A549 (cell line): Measurements from ENCODE around the gene NUDT9. TPM values are rescaled to one million over a fixed set of nuclear protein-coding genes. Genes with fewer than 3 reads are reported as not detected.
"Not testable (repeated sequence)": the region's sequence is repeated elsewhere in the genome, so short reads cannot be mapped to it uniquely, and the experiment has no call there.

ENCODE experiments used
- ATAC-seq, 2 experiments: fragments of 200-7000 bp in 1 of 2; fragments of >200 bp in 1 of 2; cut with Nextera tagmentation in 1 of 2; cut with Tn5 transposase in 1 of 2; 3 replicates each; pipeline versions ENCODE4 v1.8.0 to v1.9.1; 2018 to 2020; ENCODE audit warnings: mild to moderate bottlenecking in 1 of 2, moderate library complexity in 1 of 2
- CTCF ChIA-PET: fragments of 300-600 bp; sonication (Branson Sonifier 250); formaldehyde crosslinking; extraction: SDS; loops from one replicate; lab custom pipeline; 2021; ENCODE audit warnings: antibody characterized with exemption, inconsistent platforms; lab: Yijun Ruan, JAX
- POLR2A ChIA-PET: fragments of 350-600 bp; formaldehyde crosslinking; extraction: SDS; loops from one replicate; lab custom pipeline; 2021; ENCODE audit warnings: antibody characterized with exemption, inconsistent platforms; lab: Yijun Ruan, JAX
- DNase-seq, 2 experiments: peaks; one replicate each; pipeline versions ENCODE4 v3.0.0 to v3.0.0-alpha.2; 2011 to 2016; ENCODE audit warnings: low read depth in 1 of 2, low spot score in 1 of 2
- FAIRE-seq: peaks from 2 replicates; lab custom pipeline; 2011; peaks lifted over from hg19 to GRCh38; lab: Jason Lieb, UNC
- H3K27ac ChIP-seq, 2 experiments: fragments of >200 bp; sonication (Bioruptor Twin); formaldehyde crosslinking; 3 replicates each; pipeline ENCODE4 v1.5.1; 2016 to 2017
- H3K4me1 ChIP-seq: fragments of >200 bp; sonication (Bioruptor Twin); formaldehyde crosslinking; 3 replicates; pipeline ENCODE4 v1.6.1; 2016
- H3K4me2 ChIP-seq: fragments of >200 bp; sonication (Bioruptor Twin); formaldehyde crosslinking; 3 replicates; pipeline ENCODE4 v1.6.1; 2016
- H3K4me3 ChIP-seq: fragments of >200 bp; sonication (Bioruptor Twin); formaldehyde crosslinking; 3 replicates; pipeline ENCODE4 v1.5.1; 2016
- H3K9me3 ChIP-seq: fragments of >200 bp; sonication (Bioruptor Twin); formaldehyde crosslinking; 3 replicates; pipeline ENCODE4 v1.6.1; 2016
- CHD2 ChIP-seq: fragments of 150-350 bp; IDR thresholded peaks from 2 replicates; pipeline ENCODE4 v1.6.1; 2014; ENCODE audit warnings: low read length; ENCODE audit not compliant: partially characterized antibody
- EHF ChIP-seq: fragments of 250-450 bp; sonication (Bioruptor Pico); IDR thresholded peaks from 2 replicates; pipeline ENCODE4 v1.5.0; 2020; ENCODE audit warnings: mild to moderate bottlenecking
- ESRRA ChIP-seq: fragments of 150-350 bp; IDR thresholded peaks from 2 replicates; pipeline ENCODE4 v1.6.1; 2014; ENCODE audit warnings: mild to moderate bottlenecking, low read length, borderline replicate concordance
- FOSB ChIP-seq: fragments of 250-450 bp; sonication (Bioruptor Pico); IDR thresholded peaks from 2 replicates; pipeline ENCODE4 v1.5.0; 2020; ENCODE audit warnings: mild to moderate bottlenecking, moderate library complexity
- FOSL2 ChIP-seq, 2 experiments: fragments of 450-650 bp in 1 of 2; fragments of >200 bp in 1 of 2; sonication (Bioruptor Twin) in 1 of 2; formaldehyde crosslinking; IDR thresholded peaks; 2 replicates each; pipeline versions ENCODE4 v1.5.0 to v1.6.1; 2016 to 2020; ENCODE audit warnings: mild to moderate bottlenecking in 1 of 2, moderate library complexity in 1 of 2
- FOXS1 ChIP-seq: fragments of 250-450 bp; sonication (Bioruptor Pico); IDR thresholded peaks from 2 replicates; pipeline ENCODE4 v1.5.0; 2020; ENCODE audit warnings: mild to moderate bottlenecking, moderate library complexity
- GATA3 ChIP-seq: IDR thresholded peaks from 2 replicates; pipeline ENCODE4 v1.6.1; 2012; ENCODE audit warnings: borderline replicate concordance
- HOXA7 ChIP-seq: fragments of 250-450 bp; sonication (Bioruptor Pico); IDR thresholded peaks from 2 replicates; pipeline ENCODE4 v1.5.0; 2020; ENCODE audit warnings: mild to moderate bottlenecking, moderate library complexity
- HOXB5 ChIP-seq: fragments of 250-450 bp; sonication (Bioruptor Pico); IDR thresholded peaks from 2 replicates; pipeline ENCODE4 v1.5.0; 2020; ENCODE audit warnings: mild to moderate bottlenecking, moderate library complexity
- JUN ChIP-seq, 2 experiments: fragments of >200 bp; sonication (Bioruptor Twin); formaldehyde crosslinking; IDR thresholded peaks; 2 replicates in 1 of 2; 3 replicates in 1 of 2; pipeline ENCODE4 v1.6.1; 2016 to 2017
- KDM5A ChIP-seq: fragments of 200-600 bp; sonication (generic); IDR thresholded peaks from 2 replicates; pipeline ENCODE4 v1.6.1; 2016; ENCODE audit warnings: antibody characterized with exemption, mild to moderate bottlenecking
- MAFK ChIP-seq: fragments of 450-650 bp; IDR thresholded peaks from 2 replicates; pipeline ENCODE4 v1.6.1; 2014; ENCODE audit not compliant: partially characterized antibody
- MAX ChIP-seq: IDR thresholded peaks from 2 replicates; pipeline ENCODE4 v1.6.1; 2012
- POLR2A ChIP-seq: IDR thresholded peaks from 2 replicates; pipeline ENCODE4 v1.6.1; 2012; ENCODE audit warnings: mild to moderate bottlenecking, low read length
- RARB ChIP-seq: fragments of 250-450 bp; sonication (Bioruptor Pico); IDR thresholded peaks from 2 replicates; pipeline ENCODE4 v1.8.0; 2021; ENCODE audit warnings: mild to moderate bottlenecking, moderate library complexity
- RFX5 ChIP-seq: fragments of 450-650 bp; IDR thresholded peaks from 2 replicates; pipeline ENCODE4 v1.7.1; 2014; ENCODE audit warnings: antibody characterized with exemption, mild to moderate bottlenecking, moderate library complexity
- SMC3 ChIP-seq: fragments of >200 bp; sonication (Bioruptor Twin); formaldehyde crosslinking; IDR thresholded peaks from 3 replicates; pipeline ENCODE4 v1.6.1; 2018; ENCODE audit warnings: inconsistent platforms
- SREBF2 ChIP-seq: fragments of 450-650 bp; IDR thresholded peaks from 2 replicates; pipeline ENCODE4 v1.6.1; 2014; ENCODE audit warnings: mild to moderate bottlenecking, moderate library complexity
- WGBS: methylation state at CpG from one replicate; pipeline ENCODE4 v1.1.6; 2017; ENCODE audit errors: missing lambda C conversion rate; 5-methylcytosine and 5-hydroxymethylcytosine counted together
- polyA plus RNA-seq, 4 experiments: library from polyadenylated mRNA; depleted of rRNA in 3 of 4; stranded (reverse); fragments of >200 nt; fragmentation: RNase III in 1 of 4; extraction: RNeasy Plus Mini Kit Qiagen cat#74134 plus additional on column Dnase treatment in 1 of 4; gene quantifications; 2 replicates in 3 of 4; 3 replicates in 1 of 4; pipeline ENCODE4 v1.2.3, GENCODE V29; 2011 to 2017
- TF ChIP-seq, protein P1 (sequence below): IDR thresholded peaks from 2 replicates; pipeline ENCODE4 v1.6.1; 2012; ENCODE audit warnings: low read depth, borderline replicate concordance

NUDT9 gene
- polyA plus RNA-seq, 2 of the 4 experiments (the other 2 are of a cell fraction) = 36.7 to 44.0 TPM

DNA sequence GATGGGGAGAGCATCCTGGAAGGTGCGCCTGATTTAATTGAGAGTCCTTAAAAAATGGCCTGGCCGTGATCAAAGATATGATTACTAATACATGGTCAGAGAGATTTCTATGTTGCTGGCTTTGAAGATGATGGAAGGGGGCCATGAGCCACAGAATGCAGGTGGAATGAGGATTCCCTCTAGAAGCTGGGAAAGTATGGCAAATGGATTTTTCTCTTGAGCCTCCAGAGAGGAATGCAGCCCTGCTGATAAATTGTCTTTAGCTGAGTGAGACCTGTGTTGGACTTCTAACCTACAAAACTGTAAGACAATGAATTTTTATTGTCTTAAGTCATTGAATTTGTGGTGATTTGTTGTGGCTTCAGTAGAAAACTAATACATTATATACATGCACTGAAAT lies 7.7 kb downstream of the NUDT9 start (continued):
- TF ChIP-seq FOSL2 (IDR thresholded peaks at IDR 0.05) (no peak), FOSL2 (CRISPR knock-in tag; IDR thresholded peaks at IDR 0.05) (no peak)

DNA sequence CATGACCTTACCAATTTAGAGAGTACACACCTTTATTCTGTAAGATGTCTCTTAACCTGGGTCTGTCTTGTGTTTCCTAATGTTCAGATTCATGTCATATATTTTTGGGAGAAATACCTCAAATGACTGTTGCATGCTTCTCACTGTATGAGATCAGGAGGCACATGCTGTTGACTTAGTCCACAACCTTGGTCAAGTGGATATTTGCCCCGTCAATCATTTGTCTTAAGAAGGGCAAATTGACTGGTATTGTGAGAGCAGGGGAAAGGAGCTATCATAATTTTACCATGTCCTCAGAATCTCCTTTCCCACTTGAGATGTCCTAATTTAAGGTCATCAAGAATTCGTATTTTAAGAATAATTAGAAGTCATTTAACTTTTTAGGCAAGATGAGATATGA lies 11.0 kb downstream of the NUDT9 start:
- 85% methylated on average over 2 of the region's 2 CpGs for WGBS
- TF ChIP-seq HOXA7 (CRISPR knock-in tag) (no peak), MAFK (no peak), FOXS1 (no peak)

DNA sequence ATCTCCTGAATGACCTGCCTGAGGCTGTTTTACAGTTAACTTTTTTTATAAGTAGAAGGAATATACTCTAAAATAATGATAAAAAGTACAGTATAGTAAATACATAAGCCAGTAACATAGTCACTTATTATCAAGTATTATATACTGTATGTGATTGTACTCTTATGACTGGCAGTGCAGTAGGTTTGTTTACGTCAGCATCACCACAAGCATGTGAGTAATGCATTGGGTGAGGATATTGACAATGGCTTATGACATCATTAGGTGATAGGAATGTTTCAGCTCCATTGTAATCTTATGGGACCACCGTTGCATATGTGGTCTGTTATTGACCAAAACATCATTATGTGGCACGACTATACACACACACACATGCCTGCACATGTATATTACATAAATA lies 20.5 kb downstream of the NUDT9 start:
- 84% methylated on average over 3 of the region's 3 CpGs for WGBS
- CTCF ChIA-PET = interaction anchor here (1.0 kb wide), 2 partner anchors 11 to 67 kb away, joined by 3 read pairs; no protein-coding TSS in a partner anchor
- no peak overlapping the region for H3K4me3 ChIP-seq
- no peak for FAIRE-seq
- no peak for DNase-seq
- ATAC-seq = no peak
- H3K4me2 ChIP-seq = no peak overlapping the region
- no peak overlapping the region for H3K27ac ChIP-seq
- POLR2A ChIA-PET = no interaction called here
- no peaks in the 10 kb centered on the region for H3K4me1 ChIP-seq
- no peaks in the 10 kb centered on the region for H3K9me3 ChIP-seq
- TF ChIP-seq POLR2A (no peak), CHD2 (no peak), FOSB (CRISPR knock-in tag) (no peak)

More for the DNA sequence above, 11.0 kb downstream of the NUDT9 start:
- DNase-seq (no peak), ATAC-seq (no peak), FAIRE-seq (no peak)
- H3K4me3 ChIP-seq = no peak overlapping the region
- no peaks in the 10 kb centered on the region for H3K9me3 ChIP-seq
- CTCF ChIA-PET = no interaction called here
- POLR2A ChIA-PET = no interaction called here
- no peak overlapping the region for H3K4me2 ChIP-seq
- H3K27ac ChIP-seq = no peak overlapping the region
- no peaks in the 10 kb centered on the region for H3K4me1 ChIP-seq

GRCh38 chr4:87444741-87445140 lies 22.4 kb downstream of the NUDT9 start:
- no peak overlapping the region for H3K27ac ChIP-seq
- CTCF ChIA-PET = interaction anchor here (0.8 kb wide), 1 partner anchor 36 kb away, joined by 3 read pairs; no protein-coding TSS in a partner anchor
- no peak for TF ChIP-seq GATA3
- no peak for TF ChIP-seq MAX
- TF ChIP-seq SREBF2 = no peak
- TF ChIP-seq RARB (CRISPR knock-in tag) = no peak
- TF ChIP-seq, protein P1, sequence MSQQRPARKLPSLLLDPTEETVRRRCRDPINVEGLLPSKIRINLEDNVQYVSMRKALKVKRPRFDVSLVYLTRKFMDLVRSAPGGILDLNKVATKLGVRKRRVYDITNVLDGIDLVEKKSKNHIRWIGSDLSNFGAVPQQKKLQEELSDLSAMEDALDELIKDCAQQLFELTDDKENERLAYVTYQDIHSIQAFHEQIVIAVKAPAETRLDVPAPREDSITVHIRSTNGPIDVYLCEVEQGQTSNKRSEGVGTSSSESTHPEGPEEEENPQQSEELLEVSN = no peak
- TF ChIP-seq HOXB5 (CRISPR knock-in tag) = no peak
- TF ChIP-seq RFX5 = no peak
- TF ChIP-seq SMC3 = no peak
- no peak for TF ChIP-seq EHF
- TF ChIP-seq ESRRA = no peak
- POLR2A ChIA-PET = no interaction called here
- DNase-seq = no peak
- no peak for ATAC-seq
- FAIRE-seq = no peak
- no peaks in the 10 kb centered on the region for H3K4me1 ChIP-seq
- H3K9me3 ChIP-seq = no peaks in the 10 kb centered on the region
- no peak overlapping the region for H3K4me2 ChIP-seq
- no peak overlapping the region for H3K4me3 ChIP-seq
- 91% methylated on average over 1 of the region's 1 CpG for WGBS

GRCh38 chr4:87445964-87446363 lies 23.6 kb downstream of the NUDT9 start:
- TF ChIP-seq JUN (IDR thresholded peaks at IDR 0.05) = no peak
- TF ChIP-seq FOSB (CRISPR knock-in tag) = no peak
- TF ChIP-seq KDM5A = no peak
- TF ChIP-seq, all 56 proteins: peak for 0
- no peak for FAIRE-seq
- no peak for ATAC-seq
- Histone ChIP-seq H3K9me3 (no peaks in the 10 kb centered on the region), H3K27ac (no peak overlapping the region), H3K4me2 (no peak overlapping the region), H3K4me3 (no peak overlapping the region), H3K4me1 (no peaks in the 10 kb centered on the region)
- POLR2A ChIA-PET = interaction anchor here (0.6 kb wide), 1 partner anchor 47 kb away, joined by 7 read pairs; no protein-coding TSS in a partner anchor
- DNase-seq = no peak
- CTCF ChIA-PET = interaction anchor here (0.6 to 1.6 kb wide), 3 partner anchors 10 to 73 kb away, joined by 3 read pairs; no protein-coding TSS in a partner anchor
- WGBS = 88% methylated on average over 3 of the region's 3 CpGs

DNA sequence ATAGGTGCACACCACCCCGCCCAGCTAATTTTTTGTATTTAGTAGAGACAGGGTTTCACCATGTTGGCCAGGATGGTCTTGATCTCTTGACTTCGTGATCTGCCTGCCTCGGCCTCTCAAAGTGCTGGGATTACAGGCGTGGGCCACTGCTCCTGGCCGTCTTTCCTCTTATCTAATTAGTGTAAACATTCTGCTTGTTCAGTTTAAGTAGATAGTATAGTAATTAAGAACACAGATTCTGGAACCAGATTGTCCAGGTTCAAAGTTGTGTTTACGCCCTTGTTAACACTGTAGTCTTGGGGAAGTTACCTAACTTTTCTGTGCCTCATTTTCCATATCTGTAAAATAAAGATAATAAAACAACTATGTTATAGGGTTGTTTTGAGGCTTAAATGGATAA lies 24.0 kb downstream of the NUDT9 start:
- not testable (repeated sequence) for H3K4me3 ChIP-seq, H3K9me3 ChIP-seq, FAIRE-seq, H3K27ac ChIP-seq, H3K4me2 ChIP-seq, H3K4me1 ChIP-seq, ATAC-seq, DNase-seq
- POLR2A ChIA-PET = interaction anchor here (0.6 kb wide), 1 partner anchor 48 kb away, joined by 7 read pairs; no protein-coding TSS in a partner anchor
- 95% methylated on average over 6 of the region's 6 CpGs for WGBS
- CTCF ChIA-PET = interaction anchor here (1.2 to 1.6 kb wide), 2 partner anchors 10 to 73 kb away, joined by 3 read pairs; no protein-coding TSS in a partner anchor
